ENCODE measurements around the gene ZFP2.
"Not testable (repeated sequence)": the region's sequence is repeated elsewhere in the genome, so short reads cannot be mapped to it uniquely, and the experiment has no call there.

ZFP2 gene

DNA sequence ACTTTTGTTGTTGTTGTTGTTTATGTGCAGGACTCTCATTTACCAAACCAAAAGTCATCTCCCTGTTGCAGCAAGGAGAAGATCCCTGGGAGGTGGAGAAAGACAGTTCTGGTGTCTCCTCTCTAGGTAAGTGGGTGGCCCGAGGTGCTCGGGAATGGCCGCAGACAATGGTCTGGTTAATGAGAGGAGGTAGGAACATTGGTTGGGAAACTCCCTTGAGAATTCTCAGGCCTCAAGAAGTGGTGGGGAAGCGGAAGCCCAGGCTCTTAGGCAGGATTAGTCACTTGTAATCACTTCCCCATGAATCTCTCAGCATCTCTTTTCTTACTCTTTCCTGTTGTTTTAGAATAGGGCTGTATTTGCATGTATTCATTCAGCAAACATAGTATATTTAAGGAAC is 28.8 kb upstream of the ZFP2 start:
- TF ChIP-seq, protein P1, sequence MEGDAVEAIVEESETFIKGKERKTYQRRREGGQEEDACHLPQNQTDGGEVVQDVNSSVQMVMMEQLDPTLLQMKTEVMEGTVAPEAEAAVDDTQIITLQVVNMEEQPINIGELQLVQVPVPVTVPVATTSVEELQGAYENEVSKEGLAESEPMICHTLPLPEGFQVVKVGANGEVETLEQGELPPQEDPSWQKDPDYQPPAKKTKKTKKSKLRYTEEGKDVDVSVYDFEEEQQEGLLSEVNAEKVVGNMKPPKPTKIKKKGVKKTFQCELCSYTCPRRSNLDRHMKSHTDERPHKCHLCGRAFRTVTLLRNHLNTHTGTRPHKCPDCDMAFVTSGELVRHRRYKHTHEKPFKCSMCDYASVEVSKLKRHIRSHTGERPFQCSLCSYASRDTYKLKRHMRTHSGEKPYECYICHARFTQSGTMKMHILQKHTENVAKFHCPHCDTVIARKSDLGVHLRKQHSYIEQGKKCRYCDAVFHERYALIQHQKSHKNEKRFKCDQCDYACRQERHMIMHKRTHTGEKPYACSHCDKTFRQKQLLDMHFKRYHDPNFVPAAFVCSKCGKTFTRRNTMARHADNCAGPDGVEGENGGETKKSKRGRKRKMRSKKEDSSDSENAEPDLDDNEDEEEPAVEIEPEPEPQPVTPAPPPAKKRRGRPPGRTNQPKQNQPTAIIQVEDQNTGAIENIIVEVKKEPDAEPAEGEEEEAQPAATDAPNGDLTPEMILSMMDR (IDR thresholded peaks at IDR 0.05; ENCODE audit: borderline replicate concordance, insufficient read depth, low read depth, low read length) = no peak
- H3K4me3 ChIP-seq (ENCODE audit: low read depth, low read length) = no peak overlapping the region

DNA sequence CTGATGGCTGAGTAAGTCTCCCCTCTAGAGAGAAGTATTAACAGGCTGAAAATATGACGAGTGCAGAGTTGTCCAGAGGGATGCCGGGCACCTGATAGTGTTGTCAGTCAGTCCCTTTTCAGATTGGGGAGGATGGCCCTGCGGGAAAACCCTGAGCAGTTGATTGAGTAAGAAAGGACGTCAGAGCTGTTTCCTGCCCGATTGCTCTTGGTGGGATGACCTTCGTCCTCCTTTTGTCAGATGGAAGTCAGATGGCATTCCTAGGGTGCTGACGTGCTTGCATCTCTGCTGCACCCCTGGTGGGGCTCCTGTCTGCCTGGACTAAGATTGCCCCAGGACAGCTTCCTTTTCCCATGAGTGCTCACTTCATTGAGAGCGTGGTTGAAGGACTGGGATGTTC is 26.1 kb upstream of the ZFP2 start:
- no peak overlapping the region for H3K4me3 ChIP-seq (ENCODE audit: low read depth, low read length)
- TF ChIP-seq, protein P1 (IDR thresholded peaks at IDR 0.05; ENCODE audit: borderline replicate concordance, insufficient read depth, low read depth, low read length) = no peak

DNA sequence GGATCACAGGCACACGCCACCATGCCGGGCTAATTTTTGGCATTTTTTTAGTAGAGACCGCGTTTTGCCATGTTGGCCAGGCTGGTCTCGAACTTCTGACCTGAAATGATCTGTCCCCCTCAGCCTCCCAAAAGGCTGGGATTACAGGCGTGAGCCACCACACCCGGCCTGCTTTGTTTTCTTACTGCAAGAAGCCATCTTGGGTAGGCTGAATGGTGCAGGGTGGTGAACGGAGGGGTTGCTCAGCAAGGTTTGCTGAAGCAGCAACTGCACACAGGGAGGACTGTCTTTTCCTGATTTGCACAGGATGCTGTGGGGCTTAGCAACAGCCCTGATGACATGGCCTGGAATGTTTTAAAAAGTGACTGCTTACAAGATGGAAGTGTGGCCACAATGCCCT is 25.3 kb upstream of the ZFP2 start:
- TF ChIP-seq, protein P1 (IDR thresholded peaks at IDR 0.05; ENCODE audit: borderline replicate concordance, insufficient read depth, low read depth, low read length) = no peak
- H3K4me3 ChIP-seq (ENCODE audit: low read depth, low read length) = no peak overlapping the region

DNA sequence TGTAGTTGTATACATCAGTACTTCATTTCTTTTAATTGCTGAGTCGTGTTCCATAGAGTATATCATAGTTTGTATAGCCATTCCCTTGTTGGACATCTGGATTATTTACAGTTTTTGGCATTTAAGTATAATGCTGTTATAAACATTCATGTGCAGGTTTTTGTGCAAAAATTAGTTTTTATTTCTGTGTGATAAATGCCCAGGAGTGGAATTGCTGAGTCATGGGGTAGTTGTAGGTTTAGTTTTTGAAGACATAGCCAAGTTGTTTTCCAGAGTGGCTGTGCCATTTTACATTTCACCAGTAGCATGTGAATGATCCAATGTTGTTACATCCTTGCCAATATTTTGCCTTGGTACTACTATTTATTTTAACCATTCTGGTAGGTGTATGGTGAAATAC is 23.4 kb upstream of the ZFP2 start:
- no peak overlapping the region for H3K4me3 ChIP-seq (ENCODE audit: low read depth, low read length)
- TF ChIP-seq, protein P1 (IDR thresholded peaks at IDR 0.05; ENCODE audit: borderline replicate concordance, insufficient read depth, low read depth, low read length) = no peak

DNA sequence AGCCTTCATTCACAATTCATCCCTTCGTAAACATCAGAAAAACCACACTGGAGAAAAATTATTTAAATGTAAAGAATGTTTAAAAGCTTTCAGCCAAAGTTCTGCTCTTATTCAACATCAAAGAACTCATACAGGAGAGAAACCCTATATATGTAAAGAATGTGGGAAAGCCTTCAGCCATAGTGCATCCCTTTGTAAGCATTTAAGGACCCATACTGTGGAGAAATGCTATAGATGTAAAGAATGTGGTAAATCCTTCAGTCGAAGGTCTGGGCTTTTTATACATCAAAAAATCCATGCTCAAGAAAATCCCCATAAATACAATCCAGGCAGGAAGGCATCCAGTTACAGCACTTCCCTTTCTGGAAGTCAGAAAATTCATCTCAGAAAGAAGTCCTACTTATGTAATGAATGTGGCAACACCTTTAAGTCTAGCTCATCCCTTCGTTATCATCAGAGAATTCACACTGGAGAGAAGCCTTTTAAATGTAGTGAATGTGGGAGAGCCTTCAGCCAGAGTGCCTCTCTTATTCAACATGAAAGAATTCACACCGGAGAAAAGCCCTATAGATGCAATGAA is 12.5 kb upstream of the ZFP2 start:
- not testable (repeated sequence) for H3K4me3 ChIP-seq (ENCODE audit: low read depth, low read length)

DNA sequence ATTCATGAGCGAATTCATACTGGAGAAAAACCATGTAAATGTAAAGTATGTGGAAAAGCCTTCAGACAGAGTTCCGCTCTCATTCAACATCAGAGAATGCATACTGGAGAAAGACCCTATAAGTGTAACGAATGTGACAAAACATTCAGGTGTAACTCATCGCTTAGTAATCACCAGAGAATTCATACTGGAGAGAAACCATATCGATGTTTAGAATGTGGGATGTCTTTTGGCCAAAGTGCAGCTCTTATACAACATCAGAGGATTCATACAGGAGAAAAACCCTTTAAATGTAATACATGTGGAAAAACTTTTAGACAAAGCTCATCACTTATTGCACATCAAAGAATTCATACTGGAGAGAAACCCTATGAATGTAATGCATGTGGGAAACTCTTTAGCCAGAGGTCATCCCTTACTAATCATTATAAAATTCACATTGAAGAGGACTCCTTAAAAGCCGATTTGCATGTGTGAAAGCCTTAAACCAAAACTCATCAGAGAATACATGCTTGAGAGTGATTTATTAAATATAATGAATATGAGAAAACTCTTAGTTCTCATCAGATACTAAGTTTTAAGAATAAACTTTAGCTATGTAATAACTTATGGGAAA is 11.8 kb upstream of the ZFP2 start:
- H3K4me3 ChIP-seq (ENCODE audit: low read depth, low read length) = no peak overlapping the region
- TF ChIP-seq, protein P1 (IDR thresholded peaks at IDR 0.05; ENCODE audit: borderline replicate concordance, insufficient read depth, low read depth, low read length) = no peak

DNA sequence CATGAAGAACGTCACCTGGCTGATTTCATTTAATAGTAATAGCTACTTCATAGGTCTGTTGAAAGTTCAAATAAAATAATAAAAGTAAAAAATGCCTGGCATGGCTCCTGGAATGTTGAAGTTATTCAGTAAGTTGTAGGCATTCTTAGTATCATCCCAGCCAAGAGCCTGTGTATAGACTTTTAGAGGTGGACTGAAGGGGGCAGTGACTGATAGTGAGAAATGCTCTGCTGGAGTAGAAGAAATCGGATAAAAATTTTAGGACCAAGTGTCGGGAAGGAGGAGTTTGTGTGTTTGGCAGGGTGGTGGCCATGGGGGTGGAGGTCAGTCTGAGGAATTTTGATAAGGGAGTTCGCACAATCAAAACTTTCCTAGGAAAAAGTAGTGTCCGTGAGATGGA is 3.6 kb downstream of the ZFP2 start:
- TF ChIP-seq, protein P1 (IDR thresholded peaks at IDR 0.05; ENCODE audit: borderline replicate concordance, insufficient read depth, low read depth, low read length) = no peak
- no peak overlapping the region for H3K4me3 ChIP-seq (ENCODE audit: low read depth, low read length)

Measured in GM12875 (cell line).